Measurements from ENCODE around the gene ITGB2. TPM values are rescaled to one million over a fixed set of nuclear protein-coding genes. Genes with fewer than 3 reads are reported as not detected.

The ITGB2 gene
- polyA plus RNA-seq, 1 of the 3 experiments (the other 2 are of a cell fraction) = 0.77 TPM

GRCh38 chr21:44836666-44837471 lies 83.8 kb downstream of the ITGB2 start (continued):
- TF ChIP-seq USF1 (IDR thresholded peaks at IDR 0.05; ENCODE audit: borderline replicate concordance, low read depth) = no peak

- no peaks in the 10 kb centered on the region for H3F3A ChIP-seq (replicated peaks; ENCODE audit: insufficient read depth)
- H3K4me3 ChIP-seq (ENCODE audit: low read depth in 2 of 2, low read length in 1 of 2) = no peak overlapping the region
- no peak for DNase-seq
- H3K79me2 ChIP-seq (ENCODE audit: insufficient read depth) = no peaks in the 10 kb centered on the region
- no peaks in the 10 kb centered on the region; a peak in 1 of 4 replicates for H3K4me1 ChIP-seq (ENCODE audit: control insufficient read depth in 1 of 2, insufficient read depth in 2 of 2, low read depth in 1 of 2, low read length in 1 of 2)
- TF ChIP-seq PBX3 (IDR thresholded peaks at IDR 0.05) (no peak), MXI1 (IDR thresholded peaks at IDR 0.05; ENCODE audit: low read depth, low read length) (no peak), MAX (IDR thresholded peaks at IDR 0.05; ENCODE audit: low read depth) (no peak), CTCF (IDR thresholded peaks at IDR 0.05) (no peak), TEAD4 (IDR thresholded peaks at IDR 0.05; ENCODE audit: borderline replicate concordance, insufficient read depth) (no peak)
- H2AFZ ChIP-seq (ENCODE audit: low read depth) = no peak overlapping the region
- no peak overlapping the region for H3K4me2 ChIP-seq
- WGBS (ENCODE audit: low lambda C conversion rate) = 33% methylated on average over 3 of the region's 3 CpGs
- no peaks in the 10 kb centered on the region for H4K20me1 ChIP-seq (ENCODE audit: insufficient read depth)
- H3K9me2 ChIP-seq = no peaks in the 10 kb centered on the region
- CTCF ChIA-PET = no interaction called here
- no peaks in the 10 kb centered on the region for H3K36me3 ChIP-seq (replicated peaks in 1 of 2; ENCODE audit: control insufficient read depth in 1 of 2, insufficient read depth in 2 of 2, low read length in 1 of 2)
- H3K9ac ChIP-seq = no peak overlapping the region
- H3K9me3 ChIP-seq = no peaks in the 10 kb centered on the region
- no peaks in the 10 kb centered on the region for H3K27me3 ChIP-seq (ENCODE audit: insufficient read depth)
- POLR2A ChIA-PET = no interaction called here
- no peak overlapping the region for H3K27ac ChIP-seq (ENCODE audit: low read depth in 2 of 2, low read length in 1 of 2)
Observed at GRCh38 chr21:44836349-44836665, 84.4 kb downstream of the ITGB2 start.

Other genes starting within 250 kb of the ITGB2 start
- gene KRTAP12-1, start 238.7 kb downstream of the ITGB2 start, polyA plus RNA-seq (2012; rRNA removed) = not detected in 2 replicates
- not detected in 2 replicates for gene KRTAP10-12, start 223.7 kb downstream of the ITGB2 start, polyA plus RNA-seq (2012; rRNA removed)
- 0.03 and 0.08 TPM in 2 replicates for gene TSPEAR, start 209.3 kb downstream of the ITGB2 start, polyA plus RNA-seq (2012; rRNA removed)
- gene UBE2G2, start 119.1 kb downstream of the ITGB2 start, polyA plus RNA-seq (2012; rRNA removed) = 129 and 149 TPM in 2 replicates
- 89.0 and 125 TPM in 2 replicates for gene SUMO3, start 102.8 kb downstream of the ITGB2 start, polyA plus RNA-seq (2012; rRNA removed)
- 171 and 196 TPM in 2 replicates for gene PTTG1IP, start 47.2 kb downstream of the ITGB2 start, polyA plus RNA-seq (2012; rRNA removed)
- 27.1 and 42.9 TPM in 2 replicates for gene SLX9, start 19.1 kb upstream of the ITGB2 start, polyA plus RNA-seq (2012; rRNA removed)
- gene ADARB1, start 153.7 kb upstream of the ITGB2 start, polyA plus RNA-seq (2012; rRNA removed) = 7.6 and 7.8 TPM in 2 replicates